ENCODE results near the gene RIPK3.
"Not testable (repeated sequence)": the region's sequence is repeated elsewhere in the genome, so short reads cannot be mapped to it uniquely, and the experiment has no call there.

The RIPK3 gene

GRCh38 chr14:24376448-24377070 lies 36.8 kb upstream of the RIPK3 start:
- no peaks in the 10 kb centered on the region for H3K79me2 ChIP-seq (ENCODE audit: insufficient read depth, low read length)
- no peaks in the 10 kb centered on the region for H3K9me3 ChIP-seq (ENCODE audit: insufficient read depth, low read length, severe bottlenecking)
- DNase-seq (no peak), ATAC-seq (ENCODE audit: insufficient read depth, low read depth) (no peak)
- no peaks in the 10 kb centered on the region for H3K4me1 ChIP-seq (ENCODE audit: insufficient read depth, low read length)
- H3K4me3 ChIP-seq (ENCODE audit: low read depth in 1 of 2, low read length in 2 of 2) = no peak overlapping the region
- no peak overlapping the region for H3K4me2 ChIP-seq (ENCODE audit: insufficient read depth, low read length)
- H3K27me3 ChIP-seq (ENCODE audit: insufficient read depth, low read length, poor library complexity) = peaks cover 15% of the 10 kb centered on the region
- no peak overlapping the region for H3K9ac ChIP-seq (ENCODE audit: low read depth, low read length)
- no peak overlapping the region for H3K27ac ChIP-seq (ENCODE audit: low read length)
- no peaks in the 10 kb centered on the region for H4K20me1 ChIP-seq (ENCODE audit: insufficient read depth, low read length)
- no peak for TF ChIP-seq EZH2 (IDR thresholded peaks at IDR 0.05; ENCODE audit: borderline replicate concordance, low read depth, low read length, severe bottlenecking)
- no peaks in the 10 kb centered on the region for H3K36me3 ChIP-seq (ENCODE audit: insufficient read depth, low read length)
- H2AFZ ChIP-seq (ENCODE audit: low read depth, low read length) = no peak overlapping the region

GRCh38 chr14:24372701-24373416 lies 33.1 kb upstream of the RIPK3 start:
- Histone ChIP-seq H3K4me1 (ENCODE audit: insufficient read depth, low read length) (no peaks in the 10 kb centered on the region), H3K27ac (ENCODE audit: low read length) (no peak overlapping the region), H3K4me2 (ENCODE audit: insufficient read depth, low read length) (no peak overlapping the region), H3K9me3 (ENCODE audit: insufficient read depth, low read length, severe bottlenecking) (no peaks in the 10 kb centered on the region), H4K20me1 (ENCODE audit: insufficient read depth, low read length) (no peaks in the 10 kb centered on the region), H3K27me3 (ENCODE audit: insufficient read depth, low read length, poor library complexity) (peaks cover 30% of the 10 kb centered on the region), H3K4me3 (ENCODE audit: low read depth in 1 of 2, low read length in 2 of 2) (no peak overlapping the region), H3K36me3 (ENCODE audit: insufficient read depth, low read length) (no peaks in the 10 kb centered on the region), H3K79me2 (ENCODE audit: insufficient read depth, low read length) (no peaks in the 10 kb centered on the region), H2AFZ (ENCODE audit: low read depth, low read length) (no peak overlapping the region), H3K9ac (ENCODE audit: low read depth, low read length) (no peak overlapping the region)
- ATAC-seq (ENCODE audit: insufficient read depth, low read depth) = no peak
- DNase-seq = no peak
- TF ChIP-seq CTCF (IDR thresholded peaks at IDR 0.05; ENCODE audit: borderline replicate concordance, extremely low read depth, low read length, poor library complexity, severe bottlenecking) (no peak), EZH2 (IDR thresholded peaks at IDR 0.05; ENCODE audit: borderline replicate concordance, low read depth, low read length, severe bottlenecking) (no peak)

GRCh38 chr14:24371605-24372004 lies 31.8 kb upstream of the RIPK3 start:
- not testable (repeated sequence) for H3K4me1 ChIP-seq (ENCODE audit: insufficient read depth, low read length); H4K20me1 ChIP-seq (ENCODE audit: insufficient read depth, low read length); DNase-seq; H3K36me3 ChIP-seq (ENCODE audit: insufficient read depth, low read length); ATAC-seq (ENCODE audit: insufficient read depth, low read depth); H3K27ac ChIP-seq (ENCODE audit: low read length); H3K9me3 ChIP-seq (ENCODE audit: insufficient read depth, low read length, severe bottlenecking); H3K4me2 ChIP-seq (ENCODE audit: insufficient read depth, low read length); H3K9ac ChIP-seq (ENCODE audit: low read depth, low read length); H2AFZ ChIP-seq (ENCODE audit: low read depth, low read length); H3K4me3 ChIP-seq (ENCODE audit: low read depth in 1 of 2, low read length in 2 of 2); H3K79me2 ChIP-seq (ENCODE audit: insufficient read depth, low read length)
- peaks cover 43% of the 10 kb centered on the region for H3K27me3 ChIP-seq (ENCODE audit: insufficient read depth, low read length, poor library complexity)

- H3K4me3 ChIP-seq (ENCODE audit: low read depth in 1 of 2, low read length in 2 of 2) = no peak overlapping the region
- H3K9ac ChIP-seq (ENCODE audit: low read depth, low read length) = no peak overlapping the region
- H3K79me2 ChIP-seq (ENCODE audit: insufficient read depth, low read length) = no peaks in the 10 kb centered on the region
- H3K27ac ChIP-seq (ENCODE audit: low read length) = no peak overlapping the region
- H2AFZ ChIP-seq (ENCODE audit: low read depth, low read length) = no peak overlapping the region
- no peaks in the 10 kb centered on the region for H3K36me3 ChIP-seq (ENCODE audit: insufficient read depth, low read length)
- H4K20me1 ChIP-seq (ENCODE audit: insufficient read depth, low read length) = no peaks in the 10 kb centered on the region
- TF ChIP-seq EZH2 (IDR thresholded peaks at IDR 0.05; ENCODE audit: borderline replicate concordance, low read depth, low read length, severe bottlenecking) (no peak), CTCF (IDR thresholded peaks at IDR 0.05; ENCODE audit: borderline replicate concordance, extremely low read depth, low read length, poor library complexity, severe bottlenecking) (no peak)
- no peaks in the 10 kb centered on the region for H3K9me3 ChIP-seq (ENCODE audit: insufficient read depth, low read length, severe bottlenecking)
- H3K4me2 ChIP-seq (ENCODE audit: insufficient read depth, low read length) = no peak overlapping the region
- DNase-seq (no peak), ATAC-seq (ENCODE audit: insufficient read depth, low read depth) (no peak)
- no peaks in the 10 kb centered on the region for H3K4me1 ChIP-seq (ENCODE audit: insufficient read depth, low read length)
- peaks cover 51% of the 10 kb centered on the region for H3K27me3 ChIP-seq (ENCODE audit: insufficient read depth, low read length, poor library complexity)
Measured at GRCh38 chr14:24370748-24371147, 31.0 kb upstream of the RIPK3 start.

Data from DND-41 (cell line).